ENCODE data around the gene MEPCE.

- TF ChIP-seq, protein P1, sequence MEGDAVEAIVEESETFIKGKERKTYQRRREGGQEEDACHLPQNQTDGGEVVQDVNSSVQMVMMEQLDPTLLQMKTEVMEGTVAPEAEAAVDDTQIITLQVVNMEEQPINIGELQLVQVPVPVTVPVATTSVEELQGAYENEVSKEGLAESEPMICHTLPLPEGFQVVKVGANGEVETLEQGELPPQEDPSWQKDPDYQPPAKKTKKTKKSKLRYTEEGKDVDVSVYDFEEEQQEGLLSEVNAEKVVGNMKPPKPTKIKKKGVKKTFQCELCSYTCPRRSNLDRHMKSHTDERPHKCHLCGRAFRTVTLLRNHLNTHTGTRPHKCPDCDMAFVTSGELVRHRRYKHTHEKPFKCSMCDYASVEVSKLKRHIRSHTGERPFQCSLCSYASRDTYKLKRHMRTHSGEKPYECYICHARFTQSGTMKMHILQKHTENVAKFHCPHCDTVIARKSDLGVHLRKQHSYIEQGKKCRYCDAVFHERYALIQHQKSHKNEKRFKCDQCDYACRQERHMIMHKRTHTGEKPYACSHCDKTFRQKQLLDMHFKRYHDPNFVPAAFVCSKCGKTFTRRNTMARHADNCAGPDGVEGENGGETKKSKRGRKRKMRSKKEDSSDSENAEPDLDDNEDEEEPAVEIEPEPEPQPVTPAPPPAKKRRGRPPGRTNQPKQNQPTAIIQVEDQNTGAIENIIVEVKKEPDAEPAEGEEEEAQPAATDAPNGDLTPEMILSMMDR (IDR thresholded peaks at IDR 0.05; ENCODE audit: low read depth, low read length, missing input control) = no peak
- no peak for TF ChIP-seq RXRA (IDR thresholded peaks at IDR 0.05)
- TF ChIP-seq, protein P2, sequence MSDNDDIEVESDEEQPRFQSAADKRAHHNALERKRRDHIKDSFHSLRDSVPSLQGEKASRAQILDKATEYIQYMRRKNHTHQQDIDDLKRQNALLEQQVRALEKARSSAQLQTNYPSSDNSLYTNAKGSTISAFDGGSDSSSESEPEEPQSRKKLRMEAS (IDR thresholded peaks at IDR 0.05) = no peak
- no peak for TF ChIP-seq EGR1 (IDR thresholded peaks at IDR 0.05; ENCODE audit: low read depth in 2 of 2)
Observed at GRCh38 chr7:100437150-100438100, 7.8 kb downstream of the MEPCE start.
